SJSA1 (cell line): ENCODE data around the gene MANF. TPM values are rescaled to one million over a fixed set of nuclear protein-coding genes. Genes with fewer than 3 reads are reported as not detected.

Experiments
- DNase-seq, 2 experiments: peaks; one replicate each; pipeline ENCODE4 v3.0.0-alpha.2; 2015 to 2020; ENCODE audit warnings: low spot score in 2 of 2, low read depth in 1 of 2
- H3K27ac ChIP-seq: fragments of 250-450 bp; sonication (Bioruptor Pico); 2 replicates; pipeline ENCODE4 v1.5.1; 2020; ENCODE audit warnings: mild to moderate bottlenecking, moderate library complexity
- H3K27me3 ChIP-seq: fragments of 250-450 bp; sonication (Bioruptor Pico); replicated peaks from 2 replicates; pipeline ENCODE4 v1.5.1; 2020; ENCODE audit warnings: mild to moderate bottlenecking, moderate library complexity
- H3K36me3 ChIP-seq: fragments of 250-450 bp; sonication (Bioruptor Pico); 2 replicates; pipeline ENCODE4 v1.5.1; 2020; ENCODE audit warnings: mild to moderate bottlenecking
- H3K4me1 ChIP-seq: fragments of 250-450 bp; sonication (Bioruptor Pico); replicated peaks from 2 replicates; pipeline ENCODE4 v1.6.1; 2021; ENCODE audit warnings: mild to moderate bottlenecking
- H3K4me3 ChIP-seq: fragments of 250-450 bp; sonication (Bioruptor Pico); 2 replicates; pipeline ENCODE4 v1.5.1; 2020; ENCODE audit warnings: mild to moderate bottlenecking
- H3K9me3 ChIP-seq: fragments of 250-450 bp; sonication (Bioruptor Pico); replicated peaks from 2 replicates; pipeline ENCODE4 v1.5.1; 2020; ENCODE audit warnings: mild to moderate bottlenecking
- total RNA-seq: library from RNA; depleted of rRNA; stranded (reverse); fragments of >200 nt; shearing (Covaris generic); gene quantifications from 2 replicates; pipeline ENCODE4 v1.2.3, GENCODE V29; 2014; rRNA removed

MANF gene
- total RNA-seq: 146 and 161 TPM in 2 replicates

DNA sequence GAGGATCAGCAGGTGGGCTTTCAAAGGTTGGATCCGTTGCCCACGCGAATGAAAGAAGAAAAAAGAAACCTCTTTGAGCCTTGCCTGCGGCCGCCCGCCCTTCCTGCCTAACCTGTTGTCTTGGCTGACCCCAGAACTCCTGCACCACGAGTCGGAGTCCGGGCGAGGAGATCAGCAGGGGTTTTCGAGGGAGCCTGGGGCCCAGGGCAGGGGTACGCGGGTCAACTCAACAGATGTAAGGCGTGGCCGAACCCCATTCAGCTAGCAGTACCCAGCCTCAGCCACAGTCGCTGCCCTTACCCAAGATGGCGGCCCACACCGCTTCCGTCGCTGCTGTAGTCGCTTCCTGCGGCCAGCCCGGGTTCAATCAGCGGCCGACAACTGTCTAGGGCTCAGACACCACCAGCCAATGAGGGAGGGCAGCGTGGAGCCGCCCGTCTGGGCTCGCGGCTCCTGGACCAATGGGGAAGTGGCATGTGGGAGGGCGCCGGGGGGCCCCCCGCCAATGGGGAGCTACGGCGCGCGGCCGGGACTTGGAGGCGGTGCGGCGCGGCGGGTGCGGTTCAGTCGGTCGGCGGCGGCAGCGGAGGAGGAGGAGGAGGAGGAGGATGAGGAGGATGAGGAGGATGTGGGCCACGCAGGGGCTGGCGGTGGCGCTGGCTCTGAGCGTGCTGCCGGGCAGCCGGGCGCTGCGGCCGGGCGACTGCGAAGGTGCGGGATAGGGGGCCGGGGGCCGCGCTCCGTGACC, at the start of gene MANF:
MANF (plus strand) TSS at position 566 of the 748 bp plus-strand sequence; CDS start at position 618, 52 bp downstream.
- H3K9me3 ChIP-seq: no peaks in the 10 kb centered on the region
- peaks cover 16% of the 10 kb centered on the region for H3K4me1 ChIP-seq
- peak within 1 kb of the TSS; percentile 73 for H3K4me3 ChIP-seq
- H3K27me3 ChIP-seq: no peaks in the 10 kb centered on the region
- H3K36me3 ChIP-seq: peaks cover 49% of the 10 kb centered on the region
- peak within 1 kb of the TSS; percentile 86 for H3K27ac ChIP-seq
- DNase-seq: peak; percentile 94 to 96

DNA sequence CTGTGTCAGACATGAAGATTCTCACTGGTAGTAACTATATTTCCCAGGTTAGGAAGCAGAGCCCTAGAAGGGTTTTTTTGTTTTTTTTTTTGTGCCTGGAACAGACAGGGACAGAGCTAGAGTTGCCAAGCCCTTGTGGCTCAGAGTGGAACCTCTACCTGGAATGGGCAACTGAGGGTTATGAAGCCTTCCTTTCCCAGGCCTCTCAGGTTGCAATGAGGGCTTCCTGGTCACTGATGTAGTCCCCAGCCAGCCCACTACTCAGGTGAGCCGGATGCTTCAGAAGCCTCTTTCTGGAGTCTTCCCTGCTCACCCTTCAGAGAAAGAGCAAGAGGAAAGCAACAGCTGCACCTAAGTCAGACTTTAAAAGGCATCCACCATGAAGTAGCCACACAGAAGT, 48.8 kb upstream of the MANF start:
- no peak overlapping the region for H3K27ac ChIP-seq

DNA sequence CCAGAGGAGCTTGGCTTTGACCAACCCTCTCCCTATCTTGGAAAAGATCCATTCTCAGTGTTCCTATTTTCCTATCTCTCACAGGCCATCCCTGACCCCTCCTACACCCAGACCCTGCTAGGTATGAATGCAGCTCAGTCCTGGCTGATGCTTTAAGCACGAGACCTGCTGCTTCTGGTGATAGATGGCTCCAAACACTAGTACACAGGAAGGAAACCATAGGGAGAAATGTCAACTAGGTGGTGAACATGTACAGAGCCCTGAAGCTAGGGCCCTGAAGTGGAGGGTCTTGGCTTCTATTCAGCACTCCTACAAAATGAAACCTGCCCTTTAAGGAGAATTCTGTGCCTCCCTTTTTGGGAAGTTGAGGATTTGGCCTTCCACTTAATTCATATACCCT, 47.4 kb upstream of the MANF start:
- peaks cover 28% of the 10 kb centered on the region for H3K4me1 ChIP-seq
- H3K9me3 ChIP-seq: no peaks in the 10 kb centered on the region
- no peaks in the 10 kb centered on the region for H3K27me3 ChIP-seq
- H3K36me3 ChIP-seq: no peaks in the 10 kb centered on the region
- H3K27ac ChIP-seq: no peak overlapping the region
- no peak overlapping the region for H3K4me3 ChIP-seq
- no peak for DNase-seq

More for the DNA sequence above, 48.8 kb upstream of the MANF start:
- Histone ChIP-seq H3K4me1 (peaks cover 20% of the 10 kb centered on the region), H3K36me3 (no peaks in the 10 kb centered on the region), H3K4me3 (no peak overlapping the region), H3K9me3 (no peaks in the 10 kb centered on the region), H3K27me3 (no peaks in the 10 kb centered on the region)
- no peak for DNase-seq

DNA sequence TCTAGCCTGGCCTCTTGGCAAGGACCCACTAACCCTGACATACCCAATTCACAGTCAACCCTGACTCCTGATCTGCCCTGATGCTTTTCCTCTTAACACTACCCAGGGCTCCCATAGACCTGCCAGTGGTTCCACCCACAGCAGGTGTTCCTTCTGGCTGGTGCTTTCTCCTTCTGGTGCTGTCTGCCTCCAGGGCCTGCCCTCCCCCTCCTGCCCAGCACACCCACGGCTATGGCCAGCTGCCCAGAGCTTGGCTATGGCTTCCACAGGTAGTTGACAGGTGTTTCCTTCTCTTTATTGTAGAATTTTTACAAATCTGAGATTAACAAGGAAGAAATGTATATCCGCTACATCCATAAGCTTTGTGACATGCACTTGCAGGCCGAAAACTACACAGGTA, 46.5 kb upstream of the MANF start:
- Histone ChIP-seq H3K4me3 (no peak overlapping the region), H3K4me1 (peaks cover 29% of the 10 kb centered on the region), H3K27me3 (no peaks in the 10 kb centered on the region), H3K9me3 (no peaks in the 10 kb centered on the region), H3K27ac (no peak overlapping the region), H3K36me3 (no peaks in the 10 kb centered on the region)
- DNase-seq: no peak

DNA sequence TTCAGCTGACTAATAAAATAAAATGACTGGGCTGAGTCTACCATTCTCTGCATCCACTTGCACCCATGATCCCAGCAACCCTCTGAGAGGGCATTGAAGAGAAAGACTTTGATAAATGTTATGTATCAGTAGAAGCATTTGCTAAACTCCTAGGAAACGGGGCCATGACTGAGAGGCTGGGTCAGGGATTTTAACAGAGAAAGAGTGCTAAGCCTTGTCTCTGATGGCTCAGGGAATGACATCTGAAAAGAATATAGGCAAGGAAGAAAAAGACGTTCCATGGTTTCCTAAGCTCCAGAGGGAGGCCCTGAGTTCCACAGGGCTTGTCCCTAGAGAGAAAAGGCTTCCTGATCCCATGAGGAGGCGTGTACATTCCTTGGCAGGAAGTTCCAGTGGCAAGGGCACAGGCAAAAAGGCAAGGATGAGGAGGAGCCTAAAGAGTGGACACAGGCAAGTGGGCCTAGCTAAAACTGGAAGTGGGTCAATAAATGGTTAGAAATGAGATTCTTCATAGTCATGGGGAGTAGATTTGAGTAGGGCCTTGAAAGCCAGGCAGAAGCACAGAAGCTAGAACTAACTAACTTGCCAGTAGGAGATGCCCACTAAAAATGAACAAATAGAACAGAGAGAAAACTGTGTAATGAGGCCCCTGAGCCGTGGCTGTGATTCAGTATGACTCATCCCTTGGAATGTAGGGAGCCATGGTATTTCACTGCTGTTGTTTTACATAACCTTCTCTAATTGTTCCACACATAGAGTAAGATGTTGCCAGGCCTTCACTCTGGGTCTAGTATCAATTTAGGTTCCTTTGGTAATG, 44.9 kb upstream of the MANF start:
- Histone ChIP-seq H3K4me1 (peaks cover 44% of the 10 kb centered on the region), H3K4me3 (no peak overlapping the region)
- DNase-seq: peak; percentile 84 to 95

DNA sequence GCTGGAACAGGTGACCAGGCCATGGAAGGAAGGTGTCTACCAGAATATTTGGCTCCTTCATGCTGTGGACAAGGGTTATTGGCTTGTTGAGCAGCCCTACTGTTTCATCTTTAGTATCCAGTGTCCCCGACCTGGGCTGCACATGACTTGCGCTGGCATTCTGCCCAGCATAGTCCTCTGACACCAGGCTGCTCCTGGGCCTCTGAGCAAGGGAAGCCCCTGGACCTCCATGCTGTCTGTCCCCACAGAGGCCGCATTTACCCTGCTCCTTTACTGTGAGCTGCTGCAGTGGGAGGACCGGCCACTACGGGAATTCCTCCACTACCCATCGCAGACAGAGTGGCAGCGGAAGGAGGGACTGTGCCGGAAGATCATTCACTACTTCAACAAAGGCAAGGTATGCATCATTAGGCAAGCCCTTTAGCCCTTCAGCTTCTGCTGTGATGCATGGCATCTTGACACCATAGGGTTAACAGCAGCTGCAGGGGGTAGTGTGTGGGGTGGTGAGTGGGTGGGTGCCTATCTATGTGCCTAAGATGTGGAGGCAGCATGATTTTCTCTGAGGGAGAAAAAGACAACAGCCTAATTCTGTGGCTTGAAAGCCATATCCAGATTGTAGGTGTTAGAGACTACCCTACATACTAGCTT, 44.0 kb upstream of the MANF start:
- no peaks in the 10 kb centered on the region for H3K36me3 ChIP-seq
- DNase-seq: peak in 1 of 2 experiments; percentile 51
- H3K4me3 ChIP-seq: no peak overlapping the region
- H3K9me3 ChIP-seq: no peaks in the 10 kb centered on the region
- peaks cover 44% of the 10 kb centered on the region for H3K4me1 ChIP-seq
- no peaks in the 10 kb centered on the region for H3K27me3 ChIP-seq
- peak overlapping the region; percentile 98 for H3K27ac ChIP-seq

More for the DNA sequence above, 44.9 kb upstream of the MANF start:
- Histone ChIP-seq H3K9me3 (no peaks in the 10 kb centered on the region), H3K27me3 (no peaks in the 10 kb centered on the region), H3K36me3 (no peaks in the 10 kb centered on the region), H3K27ac (peak overlapping the region; percentile 98)

DNA sequence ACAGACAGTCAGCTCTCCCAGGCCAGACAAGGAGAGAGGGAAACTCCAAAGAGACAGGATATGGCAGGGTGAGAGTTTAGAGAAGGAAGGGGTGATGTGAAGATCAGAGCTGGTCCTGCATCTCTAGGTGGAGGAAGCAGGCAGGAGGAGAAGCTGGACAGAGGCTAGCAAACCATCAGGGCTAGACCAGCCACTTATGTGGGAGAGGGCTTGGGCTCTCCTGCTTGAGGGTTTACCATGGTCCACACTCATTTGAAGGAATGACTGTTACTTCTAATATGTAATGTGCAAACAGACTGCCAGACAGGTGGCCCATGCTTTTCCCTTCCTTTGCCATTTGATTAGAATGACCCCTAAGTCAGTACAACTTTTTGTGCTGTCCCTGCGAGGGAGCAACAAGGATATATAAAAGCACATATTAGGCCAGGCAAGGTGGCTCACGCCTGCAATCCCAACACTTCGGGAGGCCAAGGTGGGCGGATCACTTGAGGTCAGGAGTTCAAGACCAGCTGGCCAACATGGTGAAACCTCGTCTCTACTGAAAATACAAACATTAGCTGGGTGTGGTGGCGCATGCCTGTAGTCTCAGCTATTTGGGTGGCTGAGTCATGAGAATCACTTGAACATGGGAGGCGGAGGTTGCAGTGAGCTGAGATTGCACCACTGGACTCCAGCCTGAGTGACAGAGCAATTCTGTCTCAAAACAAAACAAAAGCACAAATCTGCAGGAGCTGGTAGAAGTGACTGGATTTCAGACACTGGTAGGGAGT, 41.0 kb upstream of the MANF start:
- Histone ChIP-seq H3K27ac (peak overlapping the region; percentile 55), H3K27me3 (no peaks in the 10 kb centered on the region), H3K4me3 (no peak overlapping the region), H3K9me3 (no peaks in the 10 kb centered on the region), H3K36me3 (no peaks in the 10 kb centered on the region), H3K4me1 (peaks cover 44% of the 10 kb centered on the region)
- peak; percentile 58 to 76 for DNase-seq

DNA sequence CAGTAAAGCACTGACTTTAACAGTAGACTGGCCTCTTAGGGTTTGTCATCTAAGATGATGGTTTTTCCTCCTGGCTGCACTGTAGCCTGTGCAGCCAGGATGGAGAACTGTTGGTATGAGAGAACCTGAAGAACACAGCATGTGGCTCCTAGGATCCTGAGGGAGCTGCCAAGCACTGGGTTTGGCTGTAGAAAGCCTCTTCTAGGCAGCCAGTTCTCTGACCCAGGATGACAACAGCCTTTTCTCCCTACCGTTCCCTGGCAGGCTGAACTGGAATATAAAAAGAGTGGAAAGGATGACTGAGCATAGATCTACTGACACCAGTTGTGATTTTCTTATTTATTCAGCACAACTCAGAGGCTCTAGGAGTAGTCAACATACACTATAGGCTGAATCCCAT, 34.3 kb upstream of the MANF start:
- no peaks in the 10 kb centered on the region for H3K27me3 ChIP-seq
- H3K36me3 ChIP-seq: no peaks in the 10 kb centered on the region
- no peak for DNase-seq
- H3K4me3 ChIP-seq: no peak overlapping the region
- H3K4me1 ChIP-seq: peaks cover 28% of the 10 kb centered on the region
- H3K9me3 ChIP-seq: no peaks in the 10 kb centered on the region
- no peak overlapping the region for H3K27ac ChIP-seq

DNA sequence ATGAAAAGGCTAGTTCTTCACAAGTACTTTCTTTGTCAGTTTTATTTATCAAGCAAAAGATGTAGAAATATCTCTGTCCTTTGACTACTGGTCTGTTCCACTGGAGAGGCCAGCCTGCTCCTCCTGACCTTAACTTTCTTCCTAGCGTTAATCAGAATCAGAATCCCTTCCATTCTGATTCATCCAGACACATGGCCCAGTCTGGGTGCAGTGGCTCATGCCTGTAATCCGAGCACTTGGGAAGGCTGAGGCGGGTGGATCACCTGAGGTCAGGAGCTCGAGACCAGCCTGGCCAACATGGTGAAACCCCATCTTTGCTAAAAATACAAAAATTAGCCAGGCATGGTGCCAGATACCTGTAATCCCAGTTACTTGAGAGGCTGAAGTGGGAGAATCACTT, 32.0 kb upstream of the MANF start:
- peaks cover 28% of the 10 kb centered on the region for H3K4me1 ChIP-seq
- DNase-seq: no peak

DNA sequence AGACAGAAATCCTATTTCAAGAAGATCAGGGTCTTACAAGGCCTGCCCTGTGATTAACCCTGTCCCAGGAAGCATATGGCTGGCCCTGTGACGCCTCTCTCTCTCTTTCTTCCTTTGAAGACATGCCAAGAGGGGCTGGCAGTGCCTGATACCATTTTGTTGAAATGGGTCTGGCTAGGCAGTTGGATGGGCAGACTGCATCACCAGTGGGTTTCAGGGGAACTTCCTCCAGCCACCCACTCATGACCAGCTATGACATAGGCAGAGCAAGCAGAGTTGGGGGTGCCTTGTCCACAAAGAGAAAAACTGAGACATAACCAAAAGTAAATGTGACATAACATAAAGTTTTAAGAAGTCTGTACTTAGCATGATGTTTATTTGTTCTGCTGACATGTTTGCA, 31.4 kb upstream of the MANF start:
- no peak overlapping the region for H3K4me3 ChIP-seq

More for the DNA sequence above, 32.0 kb upstream of the MANF start:
- no peaks in the 10 kb centered on the region for H3K36me3 ChIP-seq
- no peaks in the 10 kb centered on the region for H3K27me3 ChIP-seq
- H3K9me3 ChIP-seq: no peaks in the 10 kb centered on the region
- H3K4me3 ChIP-seq: no peak overlapping the region
- peak overlapping the region; percentile 77 for H3K27ac ChIP-seq

DNA sequence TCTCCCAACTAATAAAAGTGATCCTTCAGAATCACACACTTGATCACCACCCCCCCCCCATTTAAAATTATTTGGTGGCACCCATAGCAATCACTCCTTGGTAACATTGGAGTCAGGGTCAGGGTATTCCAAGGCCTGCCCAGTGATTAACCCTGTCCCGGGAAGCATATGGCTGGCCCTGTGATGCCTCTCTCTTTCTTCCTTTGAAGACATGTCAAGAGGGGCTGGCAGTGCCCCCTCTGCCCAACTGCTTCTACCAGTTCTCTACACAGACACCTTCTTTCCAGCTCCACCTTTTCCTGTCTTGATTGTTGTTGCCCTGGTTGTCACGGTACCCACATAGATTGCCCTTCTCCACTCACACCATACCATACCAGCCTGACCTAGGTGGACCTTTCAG, 30.9 kb upstream of the MANF start:
- H3K4me1 ChIP-seq: peaks cover 28% of the 10 kb centered on the region
- no peaks in the 10 kb centered on the region for H3K9me3 ChIP-seq
- no peaks in the 10 kb centered on the region for H3K27me3 ChIP-seq
- no peak overlapping the region for H3K4me3 ChIP-seq
- DNase-seq: no peak
- no peaks in the 10 kb centered on the region for H3K36me3 ChIP-seq
- peak overlapping the region; percentile 77 for H3K27ac ChIP-seq

More for the DNA sequence above, 31.4 kb upstream of the MANF start:
- no peaks in the 10 kb centered on the region for H3K9me3 ChIP-seq
- H3K4me1 ChIP-seq: peaks cover 28% of the 10 kb centered on the region
- H3K36me3 ChIP-seq: no peaks in the 10 kb centered on the region
- no peaks in the 10 kb centered on the region for H3K27me3 ChIP-seq
- H3K27ac ChIP-seq: peak overlapping the region; percentile 77
- DNase-seq: peak; percentile 43 to 55

DNA sequence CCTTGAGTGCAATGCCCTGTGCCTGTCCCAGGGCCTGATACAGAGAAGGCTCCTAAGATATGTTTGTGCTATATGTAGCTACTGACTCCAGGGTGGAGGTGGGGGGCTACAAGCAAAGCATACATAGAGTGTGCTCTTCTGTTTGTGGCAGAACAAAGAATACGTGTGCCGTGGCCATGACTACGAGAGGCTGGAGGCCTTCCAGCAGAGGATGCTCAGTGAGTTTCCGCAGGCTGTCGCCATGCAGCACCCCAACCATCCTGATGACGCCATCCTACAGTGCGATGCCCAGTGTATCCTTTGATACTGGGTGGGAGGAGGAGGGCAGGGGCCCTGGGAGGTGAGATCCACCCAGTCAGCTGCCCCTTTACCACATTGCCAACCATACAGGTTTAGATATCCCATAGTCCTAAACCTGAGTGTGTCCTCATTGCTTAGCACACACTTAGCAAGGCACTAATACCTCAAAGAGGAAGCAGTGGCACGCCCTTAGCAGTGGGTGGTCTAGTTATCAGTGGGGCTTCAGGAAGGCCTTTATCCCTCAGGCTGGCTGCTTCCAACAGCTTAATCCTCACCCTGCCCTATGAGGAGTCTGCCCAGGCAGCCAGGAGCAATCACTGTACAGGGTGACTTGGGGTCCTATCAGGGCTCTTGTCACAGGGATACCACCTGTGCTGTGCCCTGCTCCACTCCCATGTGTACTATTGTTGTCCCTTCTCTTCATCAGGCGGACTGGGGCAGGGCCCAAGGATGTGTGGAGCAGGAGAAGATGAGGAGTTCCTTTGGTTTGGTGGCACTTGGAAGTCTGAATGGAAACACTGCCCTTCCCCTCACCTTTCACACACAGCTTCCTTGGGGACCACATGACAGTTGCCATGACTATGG, 30.1 kb upstream of the MANF start:
- H3K9me3 ChIP-seq: no peaks in the 10 kb centered on the region
- H3K27me3 ChIP-seq: no peaks in the 10 kb centered on the region
- H3K36me3 ChIP-seq: no peaks in the 10 kb centered on the region
- H3K27ac ChIP-seq: peak overlapping the region; percentile 77
- DNase-seq: no peak
- H3K4me1 ChIP-seq: peaks cover 28% of the 10 kb centered on the region
- H3K4me3 ChIP-seq: no peak overlapping the region
